ENCODE data around the gene PAPSS2. TPM values are rescaled to one million over a fixed set of nuclear protein-coding genes. Genes with fewer than 3 reads are reported as not detected.

The PAPSS2 gene
- total RNA-seq (2014; rRNA removed; shearing (Covaris generic)) = 18.9 and 19.0 TPM in 2 replicates

DNA sequence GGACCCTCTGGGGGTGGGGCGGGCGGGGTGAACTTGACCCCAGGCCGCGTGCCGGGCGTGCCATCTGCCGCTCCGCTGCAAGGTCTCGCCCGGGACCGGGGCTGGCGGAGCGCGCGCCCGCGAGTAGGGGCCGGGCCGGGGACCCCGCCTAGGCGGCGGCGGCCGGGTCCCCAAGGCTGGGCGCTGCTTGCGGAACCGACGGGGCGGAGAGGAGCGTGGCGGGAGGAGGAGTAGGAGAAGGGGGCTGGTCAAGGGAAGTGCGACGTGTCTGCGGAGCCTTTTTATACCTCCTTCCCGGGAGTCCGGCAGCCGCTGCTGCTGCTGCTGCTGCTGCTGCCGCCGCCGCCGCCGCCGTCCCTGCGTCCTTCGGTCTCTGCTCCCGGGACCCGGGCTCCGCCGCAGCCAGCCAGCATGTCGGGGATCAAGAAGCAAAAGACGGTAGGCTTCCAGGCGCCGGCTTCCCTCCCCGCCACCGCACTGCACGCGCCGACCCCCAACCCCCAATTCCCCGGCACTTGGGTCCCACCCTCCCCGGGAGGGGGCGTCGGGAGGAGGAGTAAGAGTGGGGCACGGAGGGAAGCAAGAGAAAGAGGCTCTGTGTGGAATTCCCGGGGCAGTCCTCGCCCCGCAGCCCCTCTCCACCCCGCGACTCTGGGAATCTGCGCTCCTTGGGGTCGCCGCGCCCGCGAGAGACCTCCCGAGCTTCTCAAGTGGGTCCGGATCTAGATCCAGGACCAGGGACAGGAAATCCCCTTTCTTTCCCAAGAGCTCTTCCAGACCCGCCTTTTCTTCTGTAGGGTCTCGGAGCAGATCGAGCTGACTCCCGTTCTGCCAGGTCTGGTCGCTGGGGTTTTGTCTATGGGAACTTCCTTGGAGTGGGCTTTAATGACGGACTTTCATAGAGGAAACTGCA lies at the start of gene PAPSS2:
TSS of gene PAPSS2 (plus strand) at position 308 of the 913 bp plus-strand sequence. CDS start at position 412, 104 bp downstream.

Other genes with a start within 250 kb of the PAPSS2 start
- 28.0 and 30.0 TPM in 2 replicates for gene MINPP1, start 155.0 kb upstream of the PAPSS2 start, total RNA-seq (2014; rRNA removed; shearing (Covaris generic))
- gene ATAD1, start 158.3 kb downstream of the PAPSS2 start, total RNA-seq (2014; rRNA removed; shearing (Covaris generic)) = 32.4 and 41.4 TPM in 2 replicates
- 0.29 and 0.49 TPM in 2 replicates for gene KLLN, start 203.7 kb downstream of the PAPSS2 start, total RNA-seq (2014; rRNA removed; shearing (Covaris generic))
- 35.9 and 56.9 TPM in 2 replicates for gene PTEN, start 203.7 kb downstream of the PAPSS2 start, total RNA-seq (2014; rRNA removed; shearing (Covaris generic))

Data from A375 (cell line).